Measurements from ENCODE around the gene PTPRA. TPM values are rescaled to one million over a fixed set of nuclear protein-coding genes. Genes with fewer than 3 reads are reported as not detected.

Gene PTPRA
- total and polyA plus RNA-seq, 11 donors, result 6.1 to 43.4 (median 24.9) TPM

DNA sequence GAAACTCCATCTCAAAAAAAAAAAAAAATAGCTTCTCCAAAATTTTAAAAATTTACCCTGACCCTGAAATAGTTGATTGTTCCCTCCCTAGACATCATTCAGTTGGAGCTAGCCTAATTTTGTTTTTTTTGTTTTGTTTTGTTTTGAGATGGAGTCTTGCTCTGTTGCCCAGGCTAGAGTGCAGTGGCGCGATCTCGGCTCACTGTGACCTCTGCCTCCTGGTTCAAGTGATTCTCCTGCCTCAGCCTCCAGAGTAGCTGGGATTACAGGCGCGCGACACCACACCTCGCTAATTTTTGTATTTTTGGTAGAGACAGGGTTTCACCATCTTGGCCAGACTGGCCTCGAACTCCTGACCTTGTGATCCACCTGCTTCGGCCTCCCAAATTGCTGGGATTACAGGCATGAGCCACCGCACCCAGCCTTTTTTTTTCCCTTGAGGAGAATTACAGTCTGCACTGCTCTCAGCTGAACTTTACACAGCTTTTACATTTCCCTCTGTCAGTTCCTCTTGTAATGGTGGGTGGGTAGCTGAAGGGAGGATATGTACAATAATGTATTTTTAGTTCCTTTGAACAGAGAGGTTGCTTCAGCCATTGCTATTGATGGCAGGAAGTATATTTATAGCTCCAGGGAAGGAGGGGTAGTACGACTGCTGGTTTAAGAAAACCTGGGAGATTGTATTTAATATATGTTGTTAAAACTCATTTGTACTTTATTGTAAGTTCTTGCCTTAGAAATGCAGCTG is 27.7 kb downstream of the PTPRA start:
- no peak for DNase-seq
- WGBS, 4 donors, result 73 to 82% (median 78%) methylated on average over 11 of the region's 11 CpGs

GRCh38 chr20:2902291-2902690 is 29.0 kb downstream of the PTPRA start:
- ATAC-seq (no peak), DNase-seq (no peak)
- Histone ChIP-seq H3K36me3 (no peaks in the 10 kb centered on the region), H3K4me3 (no peak overlapping the region), H3K4me1 (peaks cover 0 to 29% (median 10%) of the 10 kb centered on the region in 12 donors), H3K27ac (peak overlapping the region in 1 of 12 donors; percentile 12), H3K9me3 (no peaks in the 10 kb centered on the region), H3K27me3 (no peaks in the 10 kb centered on the region)
- TF ChIP-seq, protein P1, sequence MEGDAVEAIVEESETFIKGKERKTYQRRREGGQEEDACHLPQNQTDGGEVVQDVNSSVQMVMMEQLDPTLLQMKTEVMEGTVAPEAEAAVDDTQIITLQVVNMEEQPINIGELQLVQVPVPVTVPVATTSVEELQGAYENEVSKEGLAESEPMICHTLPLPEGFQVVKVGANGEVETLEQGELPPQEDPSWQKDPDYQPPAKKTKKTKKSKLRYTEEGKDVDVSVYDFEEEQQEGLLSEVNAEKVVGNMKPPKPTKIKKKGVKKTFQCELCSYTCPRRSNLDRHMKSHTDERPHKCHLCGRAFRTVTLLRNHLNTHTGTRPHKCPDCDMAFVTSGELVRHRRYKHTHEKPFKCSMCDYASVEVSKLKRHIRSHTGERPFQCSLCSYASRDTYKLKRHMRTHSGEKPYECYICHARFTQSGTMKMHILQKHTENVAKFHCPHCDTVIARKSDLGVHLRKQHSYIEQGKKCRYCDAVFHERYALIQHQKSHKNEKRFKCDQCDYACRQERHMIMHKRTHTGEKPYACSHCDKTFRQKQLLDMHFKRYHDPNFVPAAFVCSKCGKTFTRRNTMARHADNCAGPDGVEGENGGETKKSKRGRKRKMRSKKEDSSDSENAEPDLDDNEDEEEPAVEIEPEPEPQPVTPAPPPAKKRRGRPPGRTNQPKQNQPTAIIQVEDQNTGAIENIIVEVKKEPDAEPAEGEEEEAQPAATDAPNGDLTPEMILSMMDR (IDR thresholded peaks at IDR 0.05), result no peak
- TF ChIP-seq POLR2A (IDR thresholded peaks at IDR 0.05), result no peak
- WGBS, 4 donors, result 0 to 70% (median 10%) methylated on average over 1 of the region's 1 CpG
- intact Hi-C loops (cut with DNase I), result no loop called here

More for the DNA sequence above, 27.7 kb downstream of the PTPRA start:
- Histone ChIP-seq H3K4me1 (peaks cover 0 to 29% (median 6%) of the 10 kb centered on the region in 12 donors), H3K36me3 (no peaks in the 10 kb centered on the region), H3K9me3 (peaks cover 0 to 11% (median 0%) of the 10 kb centered on the region in 12 donors), H3K27ac (peak overlapping the region in 2 of 12 donors; percentile 16 to 18), H3K27me3 (no peaks in the 10 kb centered on the region), H3K4me3 (no peak overlapping the region)
- TF ChIP-seq, protein P1 (IDR thresholded peaks at IDR 0.05), result no peak
- TF ChIP-seq POLR2A (IDR thresholded peaks at IDR 0.05), result no peak
- intact Hi-C loops (cut with DNase I), result no loop called here
- ATAC-seq, result peak in 3 of 4 donors; percentile 24 to 68 (median 66)

GRCh38 chr20:2902818-2903217 is 29.5 kb downstream of the PTPRA start:
- TF ChIP-seq POLR2A (IDR thresholded peaks at IDR 0.05), result no peak
- TF ChIP-seq, protein P1 (IDR thresholded peaks at IDR 0.05), result no peak
- H3K27ac ChIP-seq, result no peak overlapping the region
- H3K4me1 ChIP-seq, result peaks cover 0 to 29% (median 16%) of the 10 kb centered on the region in 12 donors
- WGBS, 4 donors, result 96 to 99% (median 98%) methylated on average over 3 of the region's 3 CpGs
- intact Hi-C loops (cut with DNase I), result no loop called here
- no peaks in the 10 kb centered on the region for H3K9me3 ChIP-seq
- no peak for ATAC-seq
- H3K4me3 ChIP-seq, result no peak overlapping the region
- no peaks in the 10 kb centered on the region for H3K36me3 ChIP-seq
- no peaks in the 10 kb centered on the region for H3K27me3 ChIP-seq
- no peak for DNase-seq

- DNase-seq, result no peak
- Histone ChIP-seq H3K4me3 (no peak overlapping the region), H3K9me3 (no peaks in the 10 kb centered on the region), H3K36me3 (no peaks in the 10 kb centered on the region), H3K27ac (no peak overlapping the region), H3K27me3 (no peaks in the 10 kb centered on the region), H3K4me1 (peaks cover 0 to 29% (median 18%) of the 10 kb centered on the region in 12 donors)
- intact Hi-C loops (cut with DNase I), result no loop called here
- no peak for TF ChIP-seq POLR2A (IDR thresholded peaks at IDR 0.05)
- TF ChIP-seq, protein P1 (IDR thresholded peaks at IDR 0.05), result no peak
- WGBS, 4 donors, result 92 to 97% (median 94%) methylated on average over 6 of the region's 6 CpGs
- no peak for ATAC-seq
Observed at GRCh38 chr20:2903686-2904085, 30.4 kb downstream of the PTPRA start.

Data from heart left ventricle (tissue), 16 donors.